Endothelial cell of umbilical vein (primary cell): Measurements from ENCODE around the gene ADD1. TPM values are rescaled to one million over a fixed set of nuclear protein-coding genes. Genes with fewer than 3 reads are reported as not detected.

Source experiments
- BruUV-seq: library from RNA; stranded (reverse); fragments of 400-500 nt; replicated peaks from 2 replicates; lab custom pipeline; 2021; lab: Mats Ljungman, UMichigan
- CTCF ChIA-PET: fragments of 300-600, 350-600 bp; sonication (Branson Sonifier 250); formaldehyde crosslinking; loops from one replicate; lab custom pipeline; 2021; ENCODE audit warnings: antibody characterized with exemption, inconsistent platforms; lab: Charles Lee
- POLR2A ChIA-PET: fragments of 300-600, 350-600 bp; sonication (Branson Sonifier 250); formaldehyde crosslinking; loops from one replicate; lab custom pipeline; 2021; ENCODE audit warnings: antibody characterized with exemption, inconsistent platforms; lab: Charles Lee
- DNase-seq: peaks from one replicate; pipeline ENCODE4 v3.0.0-alpha.2; 2011; ENCODE audit warnings: low read depth, low spot score
- FAIRE-seq: peaks from 2 replicates; lab custom pipeline; 2011; peaks lifted over from hg19 to GRCh38; lab: Jason Lieb, UNC
- H2AFZ ChIP-seq: 2 replicates; pipeline ENCODE4 v1.6.0; 2012; ENCODE audit warnings: low read depth, low read length, control low read depth, inconsistent platforms
- H3K27ac ChIP-seq: 2 replicates; pipeline ENCODE4 v1.5.1; 2011; ENCODE audit warnings: low read depth, mild to moderate bottlenecking, control low read depth, low read length, moderate library complexity; ENCODE audit not compliant: insufficient read depth
- H3K27me3 ChIP-seq, 2 experiments: 2 replicates each; pipeline versions ENCODE4 v1.6.0 to v1.6.1; 2011; ENCODE audit warnings: low read length in 2 of 2, mixed read lengths in 1 of 2; ENCODE audit not compliant: control insufficient read depth in 2 of 2, insufficient read depth in 2 of 2
- H3K36me3 ChIP-seq, 2 experiments: 2 replicates in 1 of 2; 3 replicates in 1 of 2; pipeline ENCODE4 v1.5.1; 2011; ENCODE audit warnings: low read length in 2 of 2, mild to moderate bottlenecking in 1 of 2, moderate library complexity in 1 of 2; ENCODE audit not compliant: control insufficient read depth in 2 of 2, insufficient read depth in 2 of 2; ENCODE audit errors: extremely low read depth in 1 of 2
- H3K4me1 ChIP-seq: 3 replicates; pipeline ENCODE4 v1.5.1; 2011; ENCODE audit warnings: mild to moderate bottlenecking, low read length; ENCODE audit not compliant: control insufficient read depth, insufficient read depth; ENCODE audit errors: extremely low read depth
- H3K4me2 ChIP-seq: 2 replicates; pipeline ENCODE4 v1.6.1; 2011; ENCODE audit warnings: low read length, control low read depth, mixed read lengths; ENCODE audit not compliant: insufficient read depth
- H3K4me3 ChIP-seq, 3 experiments: fragments of 200-600 bp in 1 of 3; sonication (generic), shearing (Covaris generic) in 1 of 3; replicated peaks in 1 of 3; 2 replicates each; pipeline ENCODE4 v1.5.1; 2011 to 2016; ENCODE audit warnings: control low read depth in 3 of 3, low read length in 3 of 3, mild to moderate bottlenecking in 2 of 3, inconsistent platforms in 1 of 3, low read depth in 1 of 3, moderate library complexity in 1 of 3; ENCODE audit not compliant: insufficient read depth in 1 of 3
- H3K79me2 ChIP-seq: 2 replicates; pipeline ENCODE4 v1.6.0; 2012; ENCODE audit warnings: low read length, inconsistent platforms; ENCODE audit not compliant: control insufficient read depth, insufficient read depth
- H3K9ac ChIP-seq: replicated peaks from 2 replicates; pipeline ENCODE3; 2011; ENCODE audit warnings: low read length, control low read depth; ENCODE audit not compliant: insufficient read depth; ENCODE audit errors: extremely low read depth
- H3K9me1 ChIP-seq: replicated peaks from 3 replicates; pipeline ENCODE4 v1.6.0; 2011; ENCODE audit warnings: mild to moderate bottlenecking, low read length; ENCODE audit not compliant: control insufficient read depth, insufficient read depth; ENCODE audit errors: extremely low read depth
- H3K9me3 ChIP-seq: replicated peaks from 2 replicates; pipeline ENCODE4 v1.5.1; 2012; ENCODE audit warnings: low read length, inconsistent platforms; ENCODE audit not compliant: control insufficient read depth, insufficient read depth
- H4K20me1 ChIP-seq: replicated peaks from 2 replicates; pipeline ENCODE3; 2011; ENCODE audit warnings: mild to moderate bottlenecking, low read length; ENCODE audit not compliant: control insufficient read depth, insufficient read depth; ENCODE audit errors: extremely low read depth
- CTCF ChIP-seq, 2 donors: IDR thresholded peaks; 1 replicate in 1 of 2; 2 replicates in 1 of 2; pipeline ENCODE4 v1.5.1; 2011; ENCODE audit warnings: low read length in 2 of 2, mild to moderate bottlenecking in 2 of 2, moderate library complexity in 2 of 2, control low read depth in 1 of 2, inconsistent platforms in 1 of 2, low read depth in 1 of 2; ENCODE audit not compliant: insufficient read depth in 1 of 2; ENCODE audit errors: extremely low read depth in 1 of 2
- EZH2 ChIP-seq: IDR thresholded peaks from 2 replicates; pipeline ENCODE4 v1.6.1; 2012; ENCODE audit warnings: borderline replicate concordance, low read depth, mild to moderate bottlenecking, moderate library complexity, low read length, inconsistent platforms; ENCODE audit not compliant: severe bottlenecking
- FOS ChIP-seq: IDR thresholded peaks from 2 replicates; pipeline ENCODE4 v1.6.1; 2011; ENCODE audit warnings: mild to moderate bottlenecking, low read length, moderate library complexity, borderline replicate concordance; ENCODE audit not compliant: insufficient read depth
- GATA2 ChIP-seq: IDR thresholded peaks from 2 replicates; pipeline ENCODE4 v1.7.0; 2011; ENCODE audit warnings: low read depth, mild to moderate bottlenecking, moderate library complexity, mixed read lengths, low read length; ENCODE audit not compliant: insufficient read length, insufficient read depth
- JUN ChIP-seq: IDR thresholded peaks from 2 replicates; pipeline ENCODE4 v1.6.1; 2011; ENCODE audit warnings: borderline replicate concordance, low read depth; ENCODE audit not compliant: insufficient read length, insufficient read depth
- MAX ChIP-seq: IDR thresholded peaks from 2 replicates; pipeline ENCODE4 v1.6.1; 2011; ENCODE audit not compliant: insufficient read depth, insufficient read length
- MYC ChIP-seq: IDR thresholded peaks from one replicate; pipeline ENCODE4 v1.6.1; 2011; ENCODE audit warnings: mild to moderate bottlenecking, low read depth, low read length
- POLR2A ChIP-seq: IDR thresholded peaks from 2 replicates; pipeline ENCODE4 v1.6.1; 2012; ENCODE audit warnings: low read depth, mild to moderate bottlenecking, control low read depth, low read length
- POLR2AphosphoS5 ChIP-seq: IDR thresholded peaks from 2 replicates; pipeline ENCODE4 v1.6.1; 2012; ENCODE audit warnings: low read depth, mild to moderate bottlenecking, control low read depth, low read length, moderate library complexity; ENCODE audit not compliant: insufficient read depth
- dilution Hi-C: fragments of 300-500 bp; cut with MboI; formaldehyde crosslinking; loops from one replicate; pipeline ENCODE4 v1.15.0; 2019; ENCODE audit warnings: low sequenced_read_pairs; ENCODE audit not compliant: extremely low pct_ligation_motif_present
- intact Hi-C: fragments of 100-400 bp; cut with micrococcal nuclease; formaldehyde crosslinking; loops from one replicate; pipeline ENCODE4 v1.10.0; 2022
- polyA plus RNA-seq, 4 experiments: library from polyadenylated mRNA; depleted of rRNA in 3 of 4; stranded (reverse) in 3 of 4; unstranded in 1 of 4; fragments of >200 nt; gene quantifications; 2 replicates each; pipeline versions ENCODE4 v1.2.1 to v1.2.3, GENCODE V29; 2011 to 2012; ENCODE audit warnings: missing spikeins in 1 of 4
- total RNA-seq: library from RNA; stranded (reverse); gene quantifications from 2 replicates; pipeline ENCODE4 v1.2.3, GENCODE V29; 2021

ADD1 gene
- total and polyA plus RNA-seq, 2 donors (not counting 3 experiments of a cell fraction or from before 2014, with no cell fraction given) = 219 to 305 TPM

GRCh38 chr4:2936773-2937145 is 93.1 kb downstream of the ADD1 start:
- ChIA-PET CTCF (interaction anchor here (0.7 to 0.8 kb wide), 2 partner anchors 12 to 17 kb away, joined by 3 to 4 read pairs; no protein-coding TSS in a partner anchor), POLR2A (no interaction called here)
- Histone ChIP-seq H3K4me1 (peaks cover 23% of the 10 kb centered on the region), H3K9me1 (no peaks in the 10 kb centered on the region), H3K36me3 (peaks cover 3 to 37% of the 10 kb centered on the region in 2 experiments), H3K27me3 (no peaks in the 10 kb centered on the region), H3K4me2 (no peak overlapping the region), H3K9me3 (no peaks in the 10 kb centered on the region), H3K9ac (no peak overlapping the region), H2AFZ (no peak overlapping the region), H3K4me3 (no peak overlapping the region), H4K20me1 (no peaks in the 10 kb centered on the region), H3K79me2 (peaks cover 17% of the 10 kb centered on the region), H3K27ac (no peak overlapping the region)
- no peak for FAIRE-seq
- intact Hi-C loops = no loop called here
- no peak for DNase-seq
- no TSS peak for BruUV-seq
- TF ChIP-seq JUN (no peak), MAX (no peak), CTCF (IDR thresholded peaks at IDR 0.05; ENCODE audit: extremely low read depth in 1 of 2, insufficient read depth in 1 of 2, low read depth in 1 of 2, low read length in 2 of 2) (no peak), FOS (no peak), POLR2AphosphoS5 (no peak), MYC (no peak), EZH2 (no peak), GATA2 (no peak), POLR2A (no peak)
- dilution Hi-C loops = no loop called here
